Calu3 (cell line): ENCODE data around the gene ARHGAP22. TPM values are rescaled to one million over a fixed set of nuclear protein-coding genes. Genes with fewer than 3 reads are reported as not detected.

ENCODE experiments used
- BruUV-seq: library from RNA; stranded (reverse); fragments of 400-500 nt; replicated peaks from 2 replicates; lab custom pipeline; 2021; lab: Mats Ljungman, UMichigan
- CTCF ChIA-PET: fragments of 300-600 bp; sonication (Branson Sonifier 250); formaldehyde crosslinking; loops from one replicate; lab custom pipeline; 2022; ENCODE audit warnings: antibody characterized with exemption; lab: Charles Lee
- DNase-seq: peaks from one replicate; pipeline ENCODE4 v3.0.0; 2022
- H3K27ac Mint-ChIP-seq: one replicate; pipeline ENCODE4 v1.8.0; 2022; ENCODE audit warnings: mixed read lengths; ENCODE audit not compliant: unreplicated experiment
- H3K27me3 Mint-ChIP-seq: one replicate; pipeline ENCODE4 v1.8.0; 2022; ENCODE audit warnings: mixed read lengths; ENCODE audit not compliant: unreplicated experiment
- H3K36me3 Mint-ChIP-seq: one replicate; pipeline ENCODE4 v1.8.0; 2022; ENCODE audit warnings: mild to moderate bottlenecking, moderate library complexity, mixed read lengths; ENCODE audit not compliant: insufficient read depth, unreplicated experiment
- H3K4me1 Mint-ChIP-seq: one replicate; pipeline ENCODE4 v1.8.0; 2022; ENCODE audit warnings: mild to moderate bottlenecking, low read depth, mixed read lengths; ENCODE audit not compliant: unreplicated experiment
- H3K4me3 Mint-ChIP-seq: one replicate; pipeline ENCODE4 v1.8.0; 2022; ENCODE audit warnings: mild to moderate bottlenecking, low read depth, moderate library complexity, mixed read lengths; ENCODE audit not compliant: unreplicated experiment
- H3K9me3 Mint-ChIP-seq: one replicate; pipeline ENCODE4 v1.8.0; 2022; ENCODE audit warnings: low read depth, mixed read lengths; ENCODE audit not compliant: unreplicated experiment
- intact Hi-C: fragments of 100-400 bp; cut with micrococcal nuclease; formaldehyde crosslinking; loops from one replicate; pipeline ENCODE4 v1.10.0; 2022; ENCODE audit not compliant: unreplicated experiment
- total RNA-seq: library from RNA; stranded (reverse); gene quantifications from 2 replicates; pipeline ENCODE4 v1.2.3, GENCODE V29; 2022
- TF ChIP-seq, protein P1 (sequence below): fragments of 200-600 bp; IDR thresholded peaks from one replicate; pipeline ENCODE4 v1.8.0; 2022; ENCODE audit warnings: antibody characterized with exemption; ENCODE audit not compliant: unreplicated experiment

Gene ARHGAP22
- total RNA-seq, 1 experiment from 2014 or later = 1.0 TPM

DNA sequence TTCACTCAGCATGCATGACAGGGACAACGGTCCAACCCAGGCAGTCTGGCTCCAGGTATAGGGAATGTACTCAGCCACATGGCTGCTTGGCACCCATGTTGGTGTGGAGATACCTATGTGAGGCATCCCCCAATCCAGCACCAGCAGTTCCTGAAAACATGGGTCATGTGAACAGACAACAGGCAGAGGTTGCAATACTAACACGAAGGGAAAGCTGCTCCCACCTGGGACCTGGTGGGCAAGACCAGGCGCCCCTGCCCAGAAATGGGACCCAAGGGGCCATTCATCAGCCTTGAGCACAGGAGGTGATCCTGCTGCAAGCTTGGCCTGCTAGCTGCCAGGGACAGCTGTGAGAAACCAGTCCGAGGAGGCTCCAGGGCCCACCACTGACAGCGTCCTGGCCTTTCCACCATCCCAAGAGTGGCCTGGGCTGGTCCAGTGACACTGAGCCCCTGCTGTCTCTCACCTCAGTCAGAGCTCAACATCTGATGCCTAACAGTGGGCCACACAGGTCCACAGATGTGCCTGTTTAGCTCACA is 142.3 kb downstream of the ARHGAP22 start:
- Mint-ChIP-seq H3K27ac (no peak overlapping the region), H3K27me3 (peaks cover 41% of the 10 kb centered on the region), H3K4me1 (no peaks in the 10 kb centered on the region), H3K9me3 (no peaks in the 10 kb centered on the region), H3K36me3 (no peaks in the 10 kb centered on the region), H3K4me3 (no peak overlapping the region)
- CTCF ChIA-PET = no interaction called here
- DNase-seq = no peak
- intact Hi-C loops = no loop called here
- BruUV-seq = no TSS peak
- TF ChIP-seq, protein P1, sequence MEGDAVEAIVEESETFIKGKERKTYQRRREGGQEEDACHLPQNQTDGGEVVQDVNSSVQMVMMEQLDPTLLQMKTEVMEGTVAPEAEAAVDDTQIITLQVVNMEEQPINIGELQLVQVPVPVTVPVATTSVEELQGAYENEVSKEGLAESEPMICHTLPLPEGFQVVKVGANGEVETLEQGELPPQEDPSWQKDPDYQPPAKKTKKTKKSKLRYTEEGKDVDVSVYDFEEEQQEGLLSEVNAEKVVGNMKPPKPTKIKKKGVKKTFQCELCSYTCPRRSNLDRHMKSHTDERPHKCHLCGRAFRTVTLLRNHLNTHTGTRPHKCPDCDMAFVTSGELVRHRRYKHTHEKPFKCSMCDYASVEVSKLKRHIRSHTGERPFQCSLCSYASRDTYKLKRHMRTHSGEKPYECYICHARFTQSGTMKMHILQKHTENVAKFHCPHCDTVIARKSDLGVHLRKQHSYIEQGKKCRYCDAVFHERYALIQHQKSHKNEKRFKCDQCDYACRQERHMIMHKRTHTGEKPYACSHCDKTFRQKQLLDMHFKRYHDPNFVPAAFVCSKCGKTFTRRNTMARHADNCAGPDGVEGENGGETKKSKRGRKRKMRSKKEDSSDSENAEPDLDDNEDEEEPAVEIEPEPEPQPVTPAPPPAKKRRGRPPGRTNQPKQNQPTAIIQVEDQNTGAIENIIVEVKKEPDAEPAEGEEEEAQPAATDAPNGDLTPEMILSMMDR = no peak

DNA sequence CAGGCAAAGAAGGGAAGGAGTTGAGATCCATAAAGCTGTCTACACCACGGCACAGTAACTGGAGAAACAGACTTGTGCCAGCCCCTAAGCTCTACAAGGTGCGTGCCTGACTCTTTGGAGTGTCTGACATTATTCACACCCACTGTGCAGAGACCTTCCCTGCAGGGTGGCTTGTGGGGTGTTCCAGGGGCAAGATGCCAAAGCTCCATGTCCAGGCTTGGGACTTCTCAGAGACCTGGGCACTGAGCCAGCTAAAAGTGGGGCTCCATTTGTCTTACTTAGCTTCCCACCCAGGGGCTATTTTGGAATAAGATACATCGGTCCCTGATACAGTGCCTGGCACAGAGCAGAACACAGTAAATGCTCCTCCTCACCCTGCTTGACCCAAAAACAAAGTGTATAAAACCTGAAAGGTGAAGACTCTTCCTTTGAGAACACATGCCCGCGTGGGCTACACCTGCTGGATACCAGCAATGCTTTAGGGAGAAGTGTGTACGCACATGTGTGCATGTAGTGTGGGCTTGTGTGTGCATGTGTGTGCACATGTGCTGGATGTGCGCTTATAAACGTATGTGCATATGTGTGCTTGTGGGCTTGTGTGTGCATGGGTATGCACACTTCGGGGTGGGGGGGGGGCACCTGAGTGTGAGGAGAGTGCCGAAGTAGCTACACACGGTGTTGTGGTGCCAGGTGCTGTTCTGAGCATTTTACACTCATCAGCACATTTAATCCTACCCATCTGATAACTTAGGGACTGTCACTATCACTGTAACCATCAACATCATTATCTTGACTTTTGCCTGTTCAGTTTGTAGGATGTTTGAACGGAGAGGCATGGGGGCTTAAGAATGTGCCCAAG is 143.0 kb downstream of the ARHGAP22 start:
- peaks cover 34% of the 10 kb centered on the region for H3K27me3 Mint-ChIP-seq
- H3K4me3 Mint-ChIP-seq = no peak overlapping the region
- no peaks in the 10 kb centered on the region for H3K36me3 Mint-ChIP-seq
- CTCF ChIA-PET = no interaction called here
- no TSS peak for BruUV-seq
- H3K9me3 Mint-ChIP-seq = no peaks in the 10 kb centered on the region
- TF ChIP-seq, protein P1 = no peak
- DNase-seq = no peak
- H3K27ac Mint-ChIP-seq = no peak overlapping the region
- no peaks in the 10 kb centered on the region for H3K4me1 Mint-ChIP-seq
- intact Hi-C loops = no loop called here

DNA sequence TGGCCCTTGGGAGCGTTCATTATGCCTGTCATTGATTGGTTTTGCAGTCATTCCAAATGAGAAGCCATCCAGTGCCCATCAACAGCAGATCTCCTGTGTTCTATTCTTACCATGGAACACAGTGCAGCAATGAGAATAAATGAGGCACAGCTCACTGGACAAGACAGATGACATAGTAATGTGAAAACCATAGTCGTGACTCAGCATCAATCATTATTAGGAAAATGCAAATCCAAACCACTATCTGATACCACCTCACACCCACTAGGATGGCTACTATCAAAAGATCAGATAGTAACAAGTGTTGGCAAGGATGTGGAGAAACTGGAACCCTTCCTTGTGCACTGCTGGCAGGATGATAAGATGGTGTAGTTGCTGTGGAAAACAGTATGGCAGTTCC is 144.7 kb downstream of the ARHGAP22 start:
- Mint-ChIP-seq H3K4me3 (no peak overlapping the region), H3K4me1 (no peaks in the 10 kb centered on the region), H3K9me3 (no peaks in the 10 kb centered on the region), H3K36me3 (no peaks in the 10 kb centered on the region), H3K27me3 (peaks cover 20% of the 10 kb centered on the region), H3K27ac (no peak overlapping the region)
- no TSS peak for BruUV-seq
- DNase-seq = no peak
- intact Hi-C loops = no loop called here
- CTCF ChIA-PET = no interaction called here
- TF ChIP-seq, protein P1 = no peak

DNA sequence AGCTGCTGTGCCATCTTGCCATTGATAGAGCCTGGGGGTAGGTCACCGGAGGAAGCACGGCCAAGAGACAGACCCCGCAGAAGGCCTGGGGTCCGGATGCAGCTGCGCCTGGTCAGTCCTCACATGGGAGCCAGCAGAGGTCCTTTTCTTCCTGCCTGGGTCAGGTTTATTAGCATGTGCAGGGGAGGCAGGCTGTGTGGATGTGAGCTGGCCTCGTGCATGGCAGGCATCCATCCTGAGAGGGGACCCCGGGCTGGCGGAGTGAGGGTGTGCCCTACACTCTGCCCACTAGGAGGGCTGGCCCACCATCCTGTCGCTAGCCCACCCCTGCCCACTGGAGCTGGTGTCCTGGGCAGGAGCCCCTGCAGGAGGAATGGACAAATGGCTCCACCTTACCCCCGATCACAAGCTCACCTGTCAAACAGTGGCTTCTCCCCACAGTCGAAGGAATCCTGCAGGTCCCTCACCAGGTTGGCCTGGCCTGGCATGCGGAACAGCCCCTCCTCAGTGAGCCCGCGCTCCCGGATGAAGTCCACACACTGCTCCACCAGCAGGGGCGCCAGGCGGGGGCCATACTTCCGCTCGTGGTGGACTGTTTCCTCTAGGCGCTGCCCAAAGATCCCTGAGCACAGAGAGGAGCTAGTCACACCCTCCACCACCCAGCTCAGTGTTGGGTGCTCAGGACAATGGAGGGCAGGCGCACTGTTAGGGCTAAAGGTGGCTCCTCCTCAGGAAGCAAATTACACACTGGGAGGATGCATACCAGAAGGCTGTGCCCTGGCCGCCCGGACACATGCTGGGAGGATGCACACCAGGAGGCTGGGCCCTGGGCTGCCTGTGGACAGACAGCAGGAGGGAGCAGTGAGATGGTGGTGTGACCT is 145.4 kb downstream of the ARHGAP22 start:
- Mint-ChIP-seq H3K27ac (no peak overlapping the region), H3K27me3 (peaks cover 14% of the 10 kb centered on the region), H3K4me1 (no peaks in the 10 kb centered on the region), H3K9me3 (no peaks in the 10 kb centered on the region), H3K36me3 (no peaks in the 10 kb centered on the region), H3K4me3 (no peak overlapping the region)
- DNase-seq = no peak
- CTCF ChIA-PET = no interaction called here
- BruUV-seq = no TSS peak
- intact Hi-C loops = no loop called here
- TF ChIP-seq, protein P1 = no peak
